Endodermal cell (in vitro differentiated cells): ENCODE measurements around the gene NOM1. TPM values are rescaled to one million over a fixed set of nuclear protein-coding genes. Genes with fewer than 3 reads are reported as not detected.

Experiments
- DNase-seq: peaks from one replicate; pipeline ENCODE4 v3.0.0-alpha.2; 2017
- H3K27ac ChIP-seq: 2 replicates; pipeline ENCODE4 v1.5.1; 2013; ENCODE audit warnings: mild to moderate bottlenecking, low read depth, low read length, moderate library complexity
- H3K27me3 ChIP-seq: 2 replicates; pipeline ENCODE4 v1.6.1; 2013; ENCODE audit warnings: mild to moderate bottlenecking, low read length, moderate library complexity; ENCODE audit not compliant: insufficient read depth, control insufficient read depth, poor library complexity, severe bottlenecking
- H3K36me3 ChIP-seq: 2 replicates; pipeline ENCODE4 v1.7.0; 2013; ENCODE audit warnings: mild to moderate bottlenecking, low read length, moderate library complexity; ENCODE audit not compliant: control insufficient read depth, insufficient read depth
- H3K4me1 ChIP-seq: one replicate; pipeline ENCODE4 v1.7.0; 2013; ENCODE audit warnings: low read length; ENCODE audit not compliant: control insufficient read depth, insufficient read depth
- H3K4me3 ChIP-seq: 2 replicates; pipeline ENCODE4 v1.5.1; 2013; ENCODE audit warnings: mild to moderate bottlenecking, low read length, moderate library complexity
- H3K9ac ChIP-seq: 2 replicates; pipeline ENCODE4 v1.6.1; 2013; ENCODE audit warnings: mild to moderate bottlenecking, low read length, moderate library complexity; ENCODE audit not compliant: poor library complexity, severe bottlenecking; ENCODE audit errors: extremely low read depth
- H3K9me3 ChIP-seq: 2 replicates; pipeline ENCODE4 v1.6.1; 2013; ENCODE audit warnings: mild to moderate bottlenecking, low read length, moderate library complexity; ENCODE audit not compliant: control insufficient read depth
- H3K27ac Mint-ChIP-seq: 2 replicates; pipeline ENCODE4 v1.8.0; 2020; ENCODE audit warnings: mixed read lengths
- H3K27me3 Mint-ChIP-seq: 2 replicates; pipeline ENCODE4 v1.8.0; 2021; ENCODE audit warnings: mild to moderate bottlenecking, mixed read lengths; ENCODE audit not compliant: insufficient read depth
- H3K36me3 Mint-ChIP-seq: 2 replicates; pipeline ENCODE4 v1.8.0; 2020; ENCODE audit warnings: low read depth, mixed read lengths
- H3K4me1 Mint-ChIP-seq: 2 replicates; pipeline ENCODE4 v1.8.0; 2020; ENCODE audit warnings: mixed read lengths
- H3K4me3 Mint-ChIP-seq: 2 replicates; pipeline ENCODE4 v1.8.0; 2020; ENCODE audit warnings: mild to moderate bottlenecking, moderate library complexity, mixed read lengths
- H3K9me3 Mint-ChIP-seq: 2 replicates; pipeline ENCODE4 v1.8.0; 2020; ENCODE audit warnings: mild to moderate bottlenecking, mixed read lengths
- WGBS, 2 experiments: methylation state at CpG; one replicate each; pipeline versions ENCODE4 v1.1.5 to v1.1.7; 2013; ENCODE audit warnings: missing lambda C conversion rate in 2 of 2, mixed read lengths in 1 of 2; ENCODE audit not compliant: insufficient coverage in 1 of 2, insufficient read length in 1 of 2; 5-methylcytosine and 5-hydroxymethylcytosine counted together
- total RNA-seq, 2 donors: library from RNA; stranded (reverse); fragmentation: NEBNext Ultra II Directional in 1 of 2; extraction: Animal tissue kit (Norgen Biotek cat#: 25700) in 1 of 2; gene quantifications; 2 replicates in 1 of 2; 3 replicates in 1 of 2; pipeline ENCODE4 v1.2.1, GENCODE V29; 2021
- TF ChIP-seq, protein P1 (sequence below): fragments of 200-600 bp; sonication (generic); conservative IDR thresholded peaks from 2 replicates; pipeline ENCODE4 v1.5.0; 2021; ENCODE audit warnings: antibody characterized with exemption, mild to moderate bottlenecking

NOM1 gene
- total RNA-seq, 2 donors from 2014 or later, result 22.8 to 27.0 TPM

- Histone ChIP-seq H3K9me3 (no peaks in the 10 kb centered on the region), H3K27ac (no peak overlapping the region), H3K27me3 (peaks cover 99% of the 10 kb centered on the region), H3K4me1 (peaks cover 23% of the 10 kb centered on the region), H3K36me3 (no peaks in the 10 kb centered on the region), H3K4me3 (no peak overlapping the region), H3K9ac (no peak overlapping the region)
- H3K27ac Mint-ChIP-seq, result no peak overlapping the region
- H3K4me1 Mint-ChIP-seq, result peaks cover 47% of the 10 kb centered on the region
- peak; percentile 68 for DNase-seq
- WGBS, 2 experiments, result 0 to 21% methylated on average over 1 to 11 of the region's 11 CpGs
- H3K27me3 Mint-ChIP-seq, result peaks cover 99% of the 10 kb centered on the region
- H3K36me3 Mint-ChIP-seq, result no peaks in the 10 kb centered on the region
- H3K9me3 Mint-ChIP-seq, result no peaks in the 10 kb centered on the region
- TF ChIP-seq, protein P1, sequence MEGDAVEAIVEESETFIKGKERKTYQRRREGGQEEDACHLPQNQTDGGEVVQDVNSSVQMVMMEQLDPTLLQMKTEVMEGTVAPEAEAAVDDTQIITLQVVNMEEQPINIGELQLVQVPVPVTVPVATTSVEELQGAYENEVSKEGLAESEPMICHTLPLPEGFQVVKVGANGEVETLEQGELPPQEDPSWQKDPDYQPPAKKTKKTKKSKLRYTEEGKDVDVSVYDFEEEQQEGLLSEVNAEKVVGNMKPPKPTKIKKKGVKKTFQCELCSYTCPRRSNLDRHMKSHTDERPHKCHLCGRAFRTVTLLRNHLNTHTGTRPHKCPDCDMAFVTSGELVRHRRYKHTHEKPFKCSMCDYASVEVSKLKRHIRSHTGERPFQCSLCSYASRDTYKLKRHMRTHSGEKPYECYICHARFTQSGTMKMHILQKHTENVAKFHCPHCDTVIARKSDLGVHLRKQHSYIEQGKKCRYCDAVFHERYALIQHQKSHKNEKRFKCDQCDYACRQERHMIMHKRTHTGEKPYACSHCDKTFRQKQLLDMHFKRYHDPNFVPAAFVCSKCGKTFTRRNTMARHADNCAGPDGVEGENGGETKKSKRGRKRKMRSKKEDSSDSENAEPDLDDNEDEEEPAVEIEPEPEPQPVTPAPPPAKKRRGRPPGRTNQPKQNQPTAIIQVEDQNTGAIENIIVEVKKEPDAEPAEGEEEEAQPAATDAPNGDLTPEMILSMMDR, result no peak
- peak overlapping the region; percentile 34 for H3K4me3 Mint-ChIP-seq
Measured at GRCh38 chr7:157017149-157017548, 67.6 kb downstream of the NOM1 start.

DNA sequence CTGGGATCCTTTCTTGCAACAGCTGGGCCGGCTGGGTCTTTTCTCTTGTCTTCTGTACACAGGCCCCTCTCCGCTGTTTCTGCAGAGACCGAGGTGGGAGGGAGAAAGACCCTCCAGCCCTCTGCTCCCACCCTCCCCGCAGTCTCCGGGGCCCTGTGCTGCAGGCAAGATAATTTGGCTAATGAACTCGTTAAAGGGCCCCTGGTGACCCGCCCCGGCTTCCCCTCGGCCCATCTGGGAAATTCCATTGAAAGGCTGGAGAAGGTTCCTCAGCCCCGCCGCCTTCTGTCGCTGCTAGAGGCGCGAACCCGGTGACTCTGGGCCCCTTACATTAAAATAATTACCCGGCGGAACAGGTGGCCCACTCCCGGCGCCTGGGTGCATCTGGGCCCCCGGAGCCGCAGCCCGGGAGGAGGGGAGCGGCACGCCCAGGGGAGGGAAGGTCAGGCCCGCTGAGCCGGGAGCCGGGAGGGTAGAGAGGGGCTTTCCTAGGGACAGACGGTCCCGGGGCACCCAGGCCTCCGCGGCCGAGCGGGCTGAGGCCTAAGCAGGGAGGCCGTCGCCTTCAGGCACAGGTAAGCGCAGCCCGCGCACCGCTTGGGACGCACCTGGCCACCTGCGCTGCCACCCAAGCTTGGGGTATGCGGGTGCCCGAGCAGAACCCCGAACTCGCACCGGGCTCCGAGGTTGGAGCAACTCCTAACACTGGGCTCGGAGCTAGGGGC is 68.3 kb downstream of the NOM1 start:
- H3K27me3 Mint-ChIP-seq, result peaks cover 99% of the 10 kb centered on the region

DNA sequence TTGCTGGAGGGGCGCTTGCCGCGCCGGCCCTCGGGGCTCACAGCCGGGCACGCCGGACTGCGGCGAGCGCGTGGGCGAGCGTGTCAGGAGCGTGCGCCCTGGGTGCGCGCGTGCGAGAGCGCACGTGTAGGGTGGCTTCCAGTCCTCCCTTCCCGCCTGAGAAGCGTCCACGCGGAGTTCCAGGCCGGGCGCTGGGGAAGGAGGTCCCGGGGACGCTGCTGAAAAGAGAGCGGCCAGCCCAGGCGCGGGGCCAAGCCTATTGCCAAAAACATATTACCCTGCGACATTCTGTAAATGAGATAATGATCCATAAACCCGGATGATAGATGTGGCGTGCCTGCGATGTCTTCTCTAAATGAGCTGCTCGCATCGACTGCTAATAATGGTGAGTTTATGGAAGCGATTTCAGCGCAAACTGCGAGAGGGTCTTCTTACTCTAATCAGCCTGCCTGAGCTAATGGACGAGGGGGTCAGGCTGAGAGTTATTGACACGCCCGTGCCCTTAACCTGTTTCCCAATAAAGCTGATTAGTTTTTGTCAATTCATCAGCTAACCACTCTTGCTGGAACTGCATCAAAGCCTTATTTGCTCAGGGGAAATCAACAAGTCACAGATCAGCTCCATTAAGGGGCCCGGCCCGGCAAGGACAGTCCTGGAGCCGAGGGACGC is 69.0 kb downstream of the NOM1 start:
- H3K4me3 Mint-ChIP-seq, result peak overlapping the region; percentile 62
- peak overlapping the region; percentile 73 for H3K4me3 ChIP-seq
- H3K36me3 ChIP-seq, result no peaks in the 10 kb centered on the region
- TF ChIP-seq, protein P1, result no peak
- H3K9ac ChIP-seq, result no peak overlapping the region
- 4 to 6% methylated on average over 31 to 49 of the region's 49 CpGs for WGBS, 2 experiments
- H3K27me3 ChIP-seq, result peaks cover 99% of the 10 kb centered on the region
- H3K27ac ChIP-seq, result no peak overlapping the region
- H3K36me3 Mint-ChIP-seq, result no peaks in the 10 kb centered on the region
- DNase-seq, result peak; percentile 66
- peaks cover 52% of the 10 kb centered on the region for H3K4me1 Mint-ChIP-seq
- no peak overlapping the region for H3K27ac Mint-ChIP-seq
- no peaks in the 10 kb centered on the region for H3K9me3 ChIP-seq
- H3K27me3 Mint-ChIP-seq, result peaks cover 99% of the 10 kb centered on the region
- H3K4me1 ChIP-seq, result peaks cover 23% of the 10 kb centered on the region
- H3K9me3 Mint-ChIP-seq, result no peaks in the 10 kb centered on the region

More for the DNA sequence above, 68.3 kb downstream of the NOM1 start:
- no peaks in the 10 kb centered on the region for H3K36me3 Mint-ChIP-seq
- H3K36me3 ChIP-seq, result no peaks in the 10 kb centered on the region
- no peaks in the 10 kb centered on the region for H3K9me3 ChIP-seq
- H3K4me3 ChIP-seq, result peak overlapping the region; percentile 73
- WGBS, 2 experiments, result 6 to 8% methylated on average over 23 to 48 of the region's 48 CpGs
- H3K9ac ChIP-seq, result no peak overlapping the region
- H3K9me3 Mint-ChIP-seq, result no peaks in the 10 kb centered on the region
- no peak overlapping the region for H3K27ac ChIP-seq
- peaks cover 99% of the 10 kb centered on the region for H3K27me3 ChIP-seq
- peak overlapping the region; percentile 34 for H3K4me3 Mint-ChIP-seq
- peak; percentile 74 for DNase-seq
- TF ChIP-seq, protein P1, result no peak
- H3K4me1 Mint-ChIP-seq, result peaks cover 52% of the 10 kb centered on the region
- H3K27ac Mint-ChIP-seq, result no peak overlapping the region
- peaks cover 23% of the 10 kb centered on the region for H3K4me1 ChIP-seq
